ENCODE data around the gene PCSK1. TPM values are rescaled to one million over a fixed set of nuclear protein-coding genes. Genes with fewer than 3 reads are reported as not detected.

Gene PCSK1
- total RNA-seq, 4 donors from 2014 or later: 1.6 to 2.5 TPM; not detected in 2

DNA sequence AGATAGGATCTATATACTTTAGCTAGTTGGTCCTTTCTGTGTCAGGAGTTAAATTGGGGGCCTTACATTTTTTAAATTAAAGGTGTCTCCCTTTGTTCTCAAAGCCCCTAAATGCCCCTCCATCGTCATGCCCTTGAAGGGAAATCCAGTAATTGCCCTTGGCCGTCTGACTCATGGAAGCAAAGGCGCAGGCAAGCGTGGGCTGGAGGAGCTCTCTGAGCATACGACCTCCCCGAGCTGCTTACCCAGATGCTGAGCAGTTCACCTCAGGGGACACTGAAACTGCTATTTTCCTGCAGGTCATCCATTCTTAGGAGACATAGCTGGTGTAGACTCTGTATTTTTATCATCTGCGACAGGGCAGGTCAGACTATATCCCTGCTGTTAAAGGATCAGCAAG, 23.0 kb downstream of the PCSK1 start:
- Histone ChIP-seq H3K27me3 (no peaks in the 10 kb centered on the region), H3K9me3 (no peaks in the 10 kb centered on the region), H3K4me3 (no peak overlapping the region), H3K4me1 (no peaks in the 10 kb centered on the region), H3K27ac (no peak overlapping the region), H3K36me3 (no peaks in the 10 kb centered on the region)
- TF ChIP-seq POLR2A (IDR thresholded peaks at IDR 0.05) (no peak), POLR2AphosphoS5 (IDR thresholded peaks at IDR 0.05) (no peak), EP300 (IDR thresholded peaks at IDR 0.05; ENCODE audit: low read depth) (no peak)
- TF ChIP-seq, protein P1, sequence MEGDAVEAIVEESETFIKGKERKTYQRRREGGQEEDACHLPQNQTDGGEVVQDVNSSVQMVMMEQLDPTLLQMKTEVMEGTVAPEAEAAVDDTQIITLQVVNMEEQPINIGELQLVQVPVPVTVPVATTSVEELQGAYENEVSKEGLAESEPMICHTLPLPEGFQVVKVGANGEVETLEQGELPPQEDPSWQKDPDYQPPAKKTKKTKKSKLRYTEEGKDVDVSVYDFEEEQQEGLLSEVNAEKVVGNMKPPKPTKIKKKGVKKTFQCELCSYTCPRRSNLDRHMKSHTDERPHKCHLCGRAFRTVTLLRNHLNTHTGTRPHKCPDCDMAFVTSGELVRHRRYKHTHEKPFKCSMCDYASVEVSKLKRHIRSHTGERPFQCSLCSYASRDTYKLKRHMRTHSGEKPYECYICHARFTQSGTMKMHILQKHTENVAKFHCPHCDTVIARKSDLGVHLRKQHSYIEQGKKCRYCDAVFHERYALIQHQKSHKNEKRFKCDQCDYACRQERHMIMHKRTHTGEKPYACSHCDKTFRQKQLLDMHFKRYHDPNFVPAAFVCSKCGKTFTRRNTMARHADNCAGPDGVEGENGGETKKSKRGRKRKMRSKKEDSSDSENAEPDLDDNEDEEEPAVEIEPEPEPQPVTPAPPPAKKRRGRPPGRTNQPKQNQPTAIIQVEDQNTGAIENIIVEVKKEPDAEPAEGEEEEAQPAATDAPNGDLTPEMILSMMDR (IDR thresholded peaks at IDR 0.05): no peak
- intact Hi-C loops (cut with DNase I; ENCODE audit: low total_unique reads) (no loop called here), in situ Hi-C loops (cut with MboI; ENCODE audit: low pct_ligation_motif_present in 1 of 4, low pct_unique_long_range_greater_than_20kb in 1 of 4, low sequenced_read_pairs in 3 of 4) (no loop called here)
- WGBS, 2 donors (ENCODE audit: low coverage in 1 of 2): 90 to 100% methylated on average over 2 to 7 of the region's 7 CpGs
- DNase-seq: no peak

DNA sequence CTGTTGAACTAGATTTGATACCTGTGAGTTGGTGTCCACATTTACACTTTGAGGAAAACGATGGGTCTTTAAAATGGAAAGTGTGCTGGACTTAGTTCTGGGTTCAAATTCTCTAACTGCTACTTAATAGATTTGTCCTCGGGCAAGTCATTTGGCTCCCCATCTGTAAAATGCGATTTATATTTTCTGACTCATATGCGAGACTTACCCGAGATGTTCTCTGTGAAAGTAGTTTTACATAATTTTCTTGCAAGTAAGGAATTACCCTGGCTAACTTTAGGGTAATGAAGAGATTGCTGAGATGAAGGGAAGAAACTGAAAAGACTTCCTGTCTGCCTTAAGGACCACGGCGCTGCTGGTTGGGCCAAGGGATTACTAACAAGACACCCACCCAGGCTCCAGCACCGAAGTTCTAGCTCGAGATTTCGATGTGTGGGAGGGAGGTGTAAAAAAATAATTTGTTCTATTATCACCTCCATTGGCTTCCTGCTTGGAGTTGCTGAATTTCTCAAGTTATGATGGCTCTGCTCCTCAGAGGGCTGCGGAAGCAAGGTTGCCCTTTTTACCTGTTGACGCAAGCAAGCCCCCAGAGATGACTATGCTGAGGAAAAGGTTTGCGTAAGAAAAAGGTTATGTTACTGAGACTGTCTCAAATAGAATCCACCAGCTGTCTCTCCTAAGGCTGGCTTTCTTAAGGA, 24.1 kb downstream of the PCSK1 start:
- Histone ChIP-seq H3K27ac (no peak overlapping the region), H3K4me3 (no peak overlapping the region), H3K9me3 (no peaks in the 10 kb centered on the region), H3K4me1 (no peaks in the 10 kb centered on the region), H3K36me3 (no peaks in the 10 kb centered on the region), H3K27me3 (no peaks in the 10 kb centered on the region)
- DNase-seq: no peak
- in situ Hi-C loops (cut with MboI; ENCODE audit: low pct_ligation_motif_present in 1 of 4, low pct_unique_long_range_greater_than_20kb in 1 of 4, low sequenced_read_pairs in 3 of 4): no loop called here
- 82 to 85% methylated on average over 12 to 13 of the region's 13 CpGs for whole genome bisulfite sequencing, 2 donors (ENCODE audit: low coverage in 1 of 2)
- intact Hi-C loops (cut with DNase I; ENCODE audit: low total_unique reads): no loop called here
- TF ChIP-seq, protein P1 (IDR thresholded peaks at IDR 0.05): no peak
- TF ChIP-seq POLR2AphosphoS5 (IDR thresholded peaks at IDR 0.05) (no peak), EP300 (IDR thresholded peaks at IDR 0.05; ENCODE audit: low read depth) (no peak), POLR2A (IDR thresholded peaks at IDR 0.05) (no peak)

DNA sequence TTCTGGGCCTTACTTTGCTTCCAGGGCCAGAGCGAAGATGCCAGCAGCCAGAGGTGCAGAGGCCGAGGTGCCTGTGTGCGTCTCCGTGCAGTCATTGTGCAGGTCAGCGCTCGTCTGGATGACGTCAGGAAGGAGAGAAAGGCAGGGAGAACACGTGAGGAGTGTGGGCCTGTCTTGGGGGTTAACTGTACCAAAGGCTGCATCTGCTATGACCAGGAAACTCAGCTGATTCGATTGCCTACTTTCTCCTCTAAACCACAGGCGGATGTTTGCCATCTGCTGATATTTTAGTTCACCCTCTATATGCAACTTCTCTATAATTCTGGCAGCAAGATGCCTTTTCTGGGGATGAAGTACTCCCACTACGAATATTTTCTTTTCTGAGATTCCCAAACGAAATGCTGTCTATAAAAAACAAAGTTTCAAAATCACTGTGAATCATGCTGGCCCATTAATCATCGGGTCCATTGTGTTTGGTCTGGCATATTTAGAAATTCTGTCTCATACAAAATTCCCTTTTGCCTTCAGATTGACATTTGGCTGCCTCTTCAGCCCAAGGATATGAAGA, 24.8 kb downstream of the PCSK1 start:
- Histone ChIP-seq H3K9me3 (no peaks in the 10 kb centered on the region), H3K27me3 (no peaks in the 10 kb centered on the region), H3K4me1 (no peaks in the 10 kb centered on the region), H3K36me3 (no peaks in the 10 kb centered on the region), H3K27ac (no peak overlapping the region), H3K4me3 (no peak overlapping the region)
- 64 to 70% methylated on average over 11 to 13 of the region's 13 CpGs for WGBS, 2 donors (ENCODE audit: low coverage in 1 of 2)
- intact Hi-C loops (cut with DNase I; ENCODE audit: low total_unique reads) (no loop called here), in situ Hi-C loops (cut with MboI; ENCODE audit: low pct_ligation_motif_present in 1 of 4, low pct_unique_long_range_greater_than_20kb in 1 of 4, low sequenced_read_pairs in 3 of 4) (no loop called here)
- no peak for TF ChIP-seq EP300 (IDR thresholded peaks at IDR 0.05; ENCODE audit: low read depth)
- DNase-seq: no peak

GRCh38 chr5:96407436-96407835, 25.6 kb downstream of the PCSK1 start:
- Histone ChIP-seq H3K36me3 (no peaks in the 10 kb centered on the region), H3K27me3 (no peaks in the 10 kb centered on the region), H3K9me3 (no peaks in the 10 kb centered on the region), H3K4me3 (no peak overlapping the region), H3K4me1 (no peaks in the 10 kb centered on the region), H3K27ac (no peak overlapping the region)
- no peak for DNase-seq
- TF ChIP-seq, protein P1 (IDR thresholded peaks at IDR 0.05): no peak
- TF ChIP-seq POLR2AphosphoS5 (IDR thresholded peaks at IDR 0.05) (no peak), EP300 (IDR thresholded peaks at IDR 0.05; ENCODE audit: low read depth) (no peak), POLR2A (IDR thresholded peaks at IDR 0.05) (no peak)
- in situ Hi-C loops (cut with MboI; ENCODE audit: low pct_ligation_motif_present in 1 of 4, low pct_unique_long_range_greater_than_20kb in 1 of 4, low sequenced_read_pairs in 3 of 4) (no loop called here), intact Hi-C loops (cut with DNase I; ENCODE audit: low total_unique reads) (no loop called here)

Data from transverse colon (tissue), 4 donors.